IMR-90 (cell line): ENCODE data around the gene ABCG8. TPM values are rescaled to one million over a fixed set of nuclear protein-coding genes. Genes with fewer than 3 reads are reported as not detected.

Source experiments
- ATAC-seq: fragments of 200-7000 bp; cut with Tn5 transposase; 2 replicates; pipeline ENCODE4 v1.9.1; 2020; ENCODE audit warnings: low read depth, mild to moderate bottlenecking, moderate library complexity
- BruUV-seq: library from RNA; stranded (reverse); fragments of 400-500 nt; replicated peaks from 2 replicates; lab custom pipeline; 2021; lab: Mats Ljungman, UMichigan
- CTCF ChIA-PET: fragments of 300-600 bp; formaldehyde crosslinking; extraction: SDS; loops from one replicate; lab custom pipeline; 2021; ENCODE audit warnings: antibody characterized with exemption; lab: Yijun Ruan, JAX
- POLR2A ChIA-PET: fragments of 300-600 bp; sonication (Branson Sonifier 250); formaldehyde crosslinking; loops from one replicate; lab custom pipeline; 2022; ENCODE audit warnings: antibody characterized with exemption; ENCODE audit not compliant: unreplicated experiment; lab: Charles Lee
- DNase-seq: peaks from one replicate; pipeline ENCODE4 v3.0.0; 2013
- H2AFZ ChIP-seq: replicated peaks from 2 replicates; pipeline ENCODE3; 2013; ENCODE audit warnings: low read length, mild to moderate bottlenecking; ENCODE audit not compliant: poor library complexity
- H2AK5ac ChIP-seq: 2 replicates; pipeline ENCODE4 v1.6.1; 2013; ENCODE audit warnings: low read depth, low read length, inconsistent platforms
- H2AK9ac ChIP-seq: replicated peaks from 2 replicates; pipeline ENCODE3; 2013; ENCODE audit warnings: mild to moderate bottlenecking, low read depth, low read length, moderate library complexity; ENCODE audit not compliant: poor library complexity
- H2BK120ac ChIP-seq: 2 replicates; pipeline ENCODE4 v1.6.1; 2013; ENCODE audit warnings: low read depth, low read length, inconsistent platforms
- H2BK15ac ChIP-seq: 3 replicates; pipeline ENCODE4 v1.6.1; 2013; ENCODE audit warnings: low read depth, low read length, inconsistent platforms
- H2BK20ac ChIP-seq: 2 replicates; pipeline ENCODE4 v1.6.1; 2013; ENCODE audit warnings: low read depth, mild to moderate bottlenecking, inconsistent platforms, low read length, moderate library complexity
- H2BK5ac ChIP-seq: 2 replicates; pipeline ENCODE4 v1.6.1; 2013; ENCODE audit warnings: mild to moderate bottlenecking, low read depth, low read length, inconsistent platforms; ENCODE audit not compliant: poor library complexity, severe bottlenecking
- H3K14ac ChIP-seq: replicated peaks from 2 replicates; pipeline ENCODE4 v1.6.1; 2013; ENCODE audit warnings: low read depth, low read length, inconsistent platforms
- H3K18ac ChIP-seq: 2 replicates; pipeline ENCODE4 v1.6.1; 2013; ENCODE audit warnings: low read depth, low read length, control low read depth
- H3K23ac ChIP-seq: 2 replicates; pipeline ENCODE4 v1.6.1; 2013; ENCODE audit warnings: low read depth, low read length, inconsistent platforms
- H3K27ac ChIP-seq: 2 replicates; pipeline ENCODE4 v1.5.1; 2013; ENCODE audit warnings: mild to moderate bottlenecking, control low read depth, low read length; ENCODE audit not compliant: insufficient read depth
- H3K27me3 ChIP-seq: 2 replicates; pipeline ENCODE4 v1.6.1; 2013; ENCODE audit warnings: low read length; ENCODE audit not compliant: control insufficient read depth, insufficient read depth
- H3K36me3 ChIP-seq: 2 replicates; pipeline ENCODE4 v1.6.1; 2013; ENCODE audit warnings: low read length, mixed read lengths; ENCODE audit not compliant: control insufficient read depth, insufficient read depth
- H3K4ac ChIP-seq: 2 replicates; pipeline ENCODE4 v1.6.1; 2013; ENCODE audit warnings: low read depth, low read length, inconsistent platforms
- H3K4me1 ChIP-seq: 2 replicates; pipeline ENCODE4 v1.6.1; 2013; ENCODE audit warnings: low read length, mixed read lengths; ENCODE audit not compliant: control insufficient read depth, insufficient read depth
- H3K4me2 ChIP-seq: 2 replicates; pipeline ENCODE4 v1.6.1; 2013; ENCODE audit warnings: low read depth, mild to moderate bottlenecking, control low read depth, low read length, moderate library complexity
- H3K4me3 ChIP-seq: 2 replicates; pipeline ENCODE4 v1.5.1; 2013; ENCODE audit warnings: low read depth, mild to moderate bottlenecking, control low read depth, low read length, moderate library complexity; ENCODE audit not compliant: insufficient read depth
- H3K56ac ChIP-seq: 2 replicates; pipeline ENCODE4 v1.6.1; 2013; ENCODE audit warnings: low read length, inconsistent platforms; ENCODE audit not compliant: insufficient read depth; ENCODE audit errors: extremely low read depth
- H3K79me1 ChIP-seq, 2 experiments: 2 replicates each; pipeline ENCODE4 v1.6.1; 2013; ENCODE audit warnings: low read length in 2 of 2, inconsistent platforms in 1 of 2, low read depth in 1 of 2
- H3K9ac ChIP-seq: 2 replicates; pipeline ENCODE4 v1.6.1; 2013; ENCODE audit warnings: low read depth, low read length, control low read depth
- H3K9me1 ChIP-seq: 2 replicates; pipeline ENCODE4 v1.6.1; 2013; ENCODE audit warnings: low read length, inconsistent platforms; ENCODE audit not compliant: insufficient read depth
- H3K9me3 ChIP-seq: 2 replicates; pipeline ENCODE4 v1.6.1; 2013; ENCODE audit warnings: low read length; ENCODE audit not compliant: control insufficient read depth, insufficient read depth
- H4K20me1 ChIP-seq: 2 replicates; pipeline ENCODE4 v1.6.1; 2013; ENCODE audit warnings: low read length, inconsistent platforms; ENCODE audit not compliant: insufficient read depth
- H4K5ac ChIP-seq: 2 replicates; pipeline ENCODE4 v1.6.1; 2013; ENCODE audit warnings: mild to moderate bottlenecking, low read depth, low read length, control low read depth
- H4K8ac ChIP-seq, 2 experiments: 2 replicates each; pipeline ENCODE4 v1.6.1; 2013; ENCODE audit warnings: low read depth in 2 of 2, low read length in 2 of 2, control low read depth in 1 of 2, inconsistent platforms in 1 of 2
- H4K91ac ChIP-seq: 2 replicates; pipeline ENCODE4 v1.6.1; 2013; ENCODE audit warnings: low read depth, low read length, inconsistent platforms; ENCODE audit not compliant: insufficient read depth
- BHLHE40 ChIP-seq: fragments of 150-350 bp; IDR thresholded peaks from 2 replicates; pipeline ENCODE4 v1.6.1; 2016; ENCODE audit warnings: mild to moderate bottlenecking, low read depth, low read length
- CHD1 ChIP-seq: IDR thresholded peaks from 2 replicates; pipeline ENCODE4 v1.6.1; 2012; ENCODE audit warnings: low read depth, low read length, improper control_type of control experiment
- ELK1 ChIP-seq: fragments of 150-350 bp; IDR thresholded peaks from 2 replicates; pipeline ENCODE4 v1.6.1; 2016; ENCODE audit warnings: low read depth, mild to moderate bottlenecking, low read length, moderate library complexity, borderline replicate concordance
- FOS ChIP-seq: fragments of 150-350 bp; IDR thresholded peaks from 2 replicates; pipeline ENCODE4 v1.6.1; 2016; ENCODE audit warnings: low read depth, low read length
- MAZ ChIP-seq: IDR thresholded peaks from 2 replicates; pipeline ENCODE4 v1.6.1; 2012; ENCODE audit warnings: low read depth, mild to moderate bottlenecking, low read length, improper control_type of control experiment, moderate library complexity, borderline replicate concordance
- MXI1 ChIP-seq: IDR thresholded peaks from 2 replicates; pipeline ENCODE4 v1.6.1; 2012; ENCODE audit warnings: low read depth, mild to moderate bottlenecking, low read length, moderate library complexity, borderline replicate concordance
- NFE2L2 ChIP-seq: fragments of 150-350 bp; IDR thresholded peaks from 2 replicates; pipeline ENCODE4 v1.6.1; 2016; ENCODE audit warnings: low read depth, mild to moderate bottlenecking, low read length
- POLR2A ChIP-seq: IDR thresholded peaks from 2 replicates; pipeline ENCODE4 v1.6.1; 2012; ENCODE audit warnings: mild to moderate bottlenecking, low read depth, low read length
- RAD21 ChIP-seq: IDR thresholded peaks from 2 replicates; pipeline ENCODE4 v1.6.1; 2012; ENCODE audit warnings: low read length, improper control_type of control experiment
- SMC3 ChIP-seq: fragments of 150-350 bp; IDR thresholded peaks from 2 replicates; pipeline ENCODE4 v1.6.1; 2016; ENCODE audit warnings: low read depth, mild to moderate bottlenecking, antibody characterized with exemption, low read length, moderate library complexity
- WGBS, 2 experiments: methylation state at CpG; one replicate each; pipeline versions ENCODE4 v1.1.5 to v1.1.7; 2013; ENCODE audit warnings: missing lambda C conversion rate in 2 of 2; ENCODE audit not compliant: insufficient read length in 1 of 2; ENCODE audit errors: extremely low coverage in 2 of 2; 5-methylcytosine and 5-hydroxymethylcytosine counted together
- dilution Hi-C: fragments of 300-500 bp; cut with HindIII; formaldehyde crosslinking; loops from one replicate; pipeline ENCODE4 v1.14.3; 2018; ENCODE audit warnings: low sequenced_read_pairs; ENCODE audit not compliant: unreplicated experiment
- in situ Hi-C: fragments of 300-500 bp; cut with MboI; formaldehyde crosslinking; loops from 3 replicates; pipeline ENCODE4 v1.14.3; 2019; ENCODE audit warnings: low sequenced_read_pairs, inconsistent platforms, mixed read lengths
- intact Hi-C: fragments of 100-400 bp; cut with micrococcal nuclease; formaldehyde crosslinking; loops from 2 replicates; pipeline ENCODE4 v1.10.0; 2022
- polyA plus RNA-seq, 3 experiments: library from polyadenylated mRNA; depleted of rRNA; stranded (reverse); fragments of >200 nt; gene quantifications; 2 replicates each; pipeline ENCODE4 v1.2.3, GENCODE V29; 2012; ENCODE audit warnings: low replicate concordance in 1 of 3
- total RNA-seq: library from RNA; depleted of rRNA; stranded (reverse); fragments of >200 nt; gene quantifications from 2 replicates; pipeline ENCODE4 v1.2.3, GENCODE V29; 2012

Gene ABCG8
- total and polyA plus RNA-seq, 2 of the 4 experiments (the other 2 are of a cell fraction) = not detected

GRCh38 chr2:43848214-43848613, 9.4 kb downstream of the ABCG8 start:
- no peak overlapping the region for H4K8ac ChIP-seq
- no peak overlapping the region for H3K4ac ChIP-seq
- TF ChIP-seq SMC3 = no peak
- TF ChIP-seq FOS = no peak
- TF ChIP-seq CHD1 = no peak
- TF ChIP-seq NFE2L2 = no peak
- TF ChIP-seq BHLHE40 = no peak
- TF ChIP-seq MXI1 = no peak
- no peak for TF ChIP-seq RAD21
- TF ChIP-seq ELK1 = no peak
- no peak for TF ChIP-seq MAZ
- TF ChIP-seq POLR2A = no peak
- H2BK120ac ChIP-seq = no peak overlapping the region
- H2BK20ac ChIP-seq = no peak overlapping the region
- no peak overlapping the region for H3K56ac ChIP-seq
- H3K36me3 ChIP-seq = no peaks in the 10 kb centered on the region
- H2AK9ac ChIP-seq = no peak overlapping the region
- H3K14ac ChIP-seq = no peak overlapping the region
- WGBS, 2 experiments = no CpG with 5 or more reads among the region's 1 CpG
- H4K91ac ChIP-seq = no peak overlapping the region
- no peaks in the 10 kb centered on the region for H4K20me1 ChIP-seq
- no peaks in the 10 kb centered on the region for H3K4me1 ChIP-seq
- H2AFZ ChIP-seq = no peak overlapping the region
- no peak overlapping the region for H2BK15ac ChIP-seq
- intact Hi-C loops = no loop called here
- no peaks in the 10 kb centered on the region for H3K9me1 ChIP-seq
- no peak overlapping the region for H3K18ac ChIP-seq
- H2BK5ac ChIP-seq = no peak overlapping the region
- ATAC-seq = peak; percentile 97
- ChIA-PET CTCF (no interaction called here), POLR2A (no interaction called here)
- no TSS peak for BruUV-seq
- dilution Hi-C loops = no loop called here
- H3K9ac ChIP-seq = no peak overlapping the region
- H3K4me3 ChIP-seq = no peak overlapping the region
- no peak overlapping the region for H3K23ac ChIP-seq
- H3K4me2 ChIP-seq = no peak overlapping the region
- peak; percentile 29 for DNase-seq
- in situ Hi-C loops = no loop called here
- no peak overlapping the region for H4K5ac ChIP-seq
- no peak overlapping the region for H3K27ac ChIP-seq
- H3K79me1 ChIP-seq = no peaks in the 10 kb centered on the region
- no peak overlapping the region for H2AK5ac ChIP-seq
- no peaks in the 10 kb centered on the region for H3K9me3 ChIP-seq
- peaks cover 32% of the 10 kb centered on the region for H3K27me3 ChIP-seq
